ENCODE measurements around the gene HTR2B. TPM values are rescaled to one million over a fixed set of nuclear protein-coding genes. Genes with fewer than 3 reads are reported as not detected.

HTR2B gene
- total RNA-seq, 1 experiment from 2014 or later, result not detected

DNA sequence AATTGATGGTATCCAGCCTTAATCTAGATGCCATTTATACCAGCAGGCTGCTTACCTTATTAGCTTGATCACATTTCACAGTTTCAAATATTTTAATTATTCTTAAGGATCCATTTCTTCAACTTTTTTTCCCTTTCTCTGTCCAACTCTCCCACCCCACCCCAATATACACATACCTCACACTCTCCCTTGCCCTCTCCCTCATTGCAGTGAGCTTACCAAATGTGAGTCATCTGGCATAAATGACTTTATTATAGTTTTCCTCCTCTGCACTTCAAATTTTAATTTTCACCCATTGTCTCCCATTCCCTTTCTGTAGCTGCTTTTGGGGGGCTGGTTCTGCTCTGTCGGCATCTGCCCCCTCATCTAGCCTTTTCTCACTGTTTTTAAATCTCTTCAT is 12.9 kb downstream of the HTR2B start:
- POLR2A ChIA-PET, result no interaction called here

DNA sequence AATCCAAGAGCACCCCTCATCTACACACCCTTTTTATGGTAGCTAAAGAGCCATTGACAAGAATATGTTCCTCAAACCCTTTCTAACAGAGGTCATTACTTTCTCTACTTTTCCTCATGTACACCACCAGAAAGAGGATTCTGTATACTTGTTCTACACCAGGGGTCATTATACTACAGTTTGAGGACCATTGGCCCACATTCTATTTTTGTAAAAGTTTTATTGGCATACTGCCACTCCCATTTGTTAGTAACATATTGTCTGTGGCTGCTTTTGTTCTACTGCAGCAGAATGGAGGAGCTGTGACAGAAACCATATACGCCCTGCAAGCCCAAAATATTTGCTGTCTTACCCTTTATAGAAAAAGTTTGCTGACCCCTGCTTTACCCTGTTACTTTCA is 14.3 kb downstream of the HTR2B start:
- CTCF ChIA-PET, result interaction anchor here (0.6 kb wide), 1 partner anchor 15 kb away, joined by 3 read pairs; no protein-coding TSS in a partner anchor
- no peak for DNase-seq (ENCODE audit: low spot score)
- no peak overlapping the region for H3K27ac Mint-ChIP-seq
- no peaks in the 10 kb centered on the region for H3K27me3 Mint-ChIP-seq (ENCODE audit: low read depth)
- ATAC-seq, result no peak
- POLR2A ChIA-PET, result no interaction called here
- H3K4me3 Mint-ChIP-seq, result no peak overlapping the region
- peaks cover 15% of the 10 kb centered on the region for H3K4me1 Mint-ChIP-seq
- H3K9me3 Mint-ChIP-seq, result no peaks in the 10 kb centered on the region
- H3K36me3 Mint-ChIP-seq, result peaks cover 13% of the 10 kb centered on the region
- TF ChIP-seq KAT7 (CRISPR knock-in tag; IDR thresholded peaks at IDR 0.05; ENCODE audit: borderline replicate concordance), result no peak
- TF ChIP-seq CREB1 (CRISPR knock-in tag; IDR thresholded peaks at IDR 0.05), result no peak
- TF ChIP-seq, protein P1, sequence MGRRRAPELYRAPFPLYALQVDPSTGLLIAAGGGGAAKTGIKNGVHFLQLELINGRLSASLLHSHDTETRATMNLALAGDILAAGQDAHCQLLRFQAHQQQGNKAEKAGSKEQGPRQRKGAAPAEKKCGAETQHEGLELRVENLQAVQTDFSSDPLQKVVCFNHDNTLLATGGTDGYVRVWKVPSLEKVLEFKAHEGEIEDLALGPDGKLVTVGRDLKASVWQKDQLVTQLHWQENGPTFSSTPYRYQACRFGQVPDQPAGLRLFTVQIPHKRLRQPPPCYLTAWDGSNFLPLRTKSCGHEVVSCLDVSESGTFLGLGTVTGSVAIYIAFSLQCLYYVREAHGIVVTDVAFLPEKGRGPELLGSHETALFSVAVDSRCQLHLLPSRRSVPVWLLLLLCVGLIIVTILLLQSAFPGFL (CRISPR knock-in tag; IDR thresholded peaks at IDR 0.05; ENCODE audit: borderline replicate concordance), result no peak
- TF ChIP-seq ZNF317 (CRISPR knock-in tag; IDR thresholded peaks at IDR 0.05; ENCODE audit: borderline replicate concordance, low read depth), result no peak
- TF ChIP-seq, protein P2, sequence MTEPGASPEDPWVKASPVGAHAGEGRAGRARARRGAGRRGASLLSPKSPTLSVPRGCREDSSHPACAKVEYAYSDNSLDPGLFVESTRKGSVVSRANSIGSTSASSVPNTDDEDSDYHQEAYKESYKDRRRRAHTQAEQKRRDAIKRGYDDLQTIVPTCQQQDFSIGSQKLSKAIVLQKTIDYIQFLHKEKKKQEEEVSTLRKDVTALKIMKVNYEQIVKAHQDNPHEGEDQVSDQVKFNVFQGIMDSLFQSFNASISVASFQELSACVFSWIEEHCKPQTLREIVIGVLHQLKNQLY (CRISPR knock-in tag; IDR thresholded peaks at IDR 0.05), result no peak
- TF ChIP-seq SOX15 (CRISPR knock-in tag; IDR thresholded peaks at IDR 0.05), result no peak
- TF ChIP-seq FOXK1 (CRISPR knock-in tag; IDR thresholded peaks at IDR 0.05), result no peak
- no peak for TF ChIP-seq EMX1 (CRISPR knock-in tag; IDR thresholded peaks at IDR 0.05)
- no peak for TF ChIP-seq ZNF121 (CRISPR knock-in tag; IDR thresholded peaks at IDR 0.05)
- TF ChIP-seq, protein P3, sequence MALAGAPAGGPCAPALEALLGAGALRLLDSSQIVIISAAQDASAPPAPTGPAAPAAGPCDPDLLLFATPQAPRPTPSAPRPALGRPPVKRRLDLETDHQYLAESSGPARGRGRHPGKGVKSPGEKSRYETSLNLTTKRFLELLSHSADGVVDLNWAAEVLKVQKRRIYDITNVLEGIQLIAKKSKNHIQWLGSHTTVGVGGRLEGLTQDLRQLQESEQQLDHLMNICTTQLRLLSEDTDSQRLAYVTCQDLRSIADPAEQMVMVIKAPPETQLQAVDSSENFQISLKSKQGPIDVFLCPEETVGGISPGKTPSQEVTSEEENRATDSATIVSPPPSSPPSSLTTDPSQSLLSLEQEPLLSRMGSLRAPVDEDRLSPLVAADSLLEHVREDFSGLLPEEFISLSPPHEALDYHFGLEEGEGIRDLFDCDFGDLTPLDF (CRISPR knock-in tag; IDR thresholded peaks at IDR 0.05), result no peak
- TF ChIP-seq, protein P4, sequence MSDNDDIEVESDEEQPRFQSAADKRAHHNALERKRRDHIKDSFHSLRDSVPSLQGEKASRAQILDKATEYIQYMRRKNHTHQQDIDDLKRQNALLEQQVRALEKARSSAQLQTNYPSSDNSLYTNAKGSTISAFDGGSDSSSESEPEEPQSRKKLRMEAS (CRISPR knock-in tag; IDR thresholded peaks at IDR 0.05), result no peak
- TF ChIP-seq, protein P5, sequence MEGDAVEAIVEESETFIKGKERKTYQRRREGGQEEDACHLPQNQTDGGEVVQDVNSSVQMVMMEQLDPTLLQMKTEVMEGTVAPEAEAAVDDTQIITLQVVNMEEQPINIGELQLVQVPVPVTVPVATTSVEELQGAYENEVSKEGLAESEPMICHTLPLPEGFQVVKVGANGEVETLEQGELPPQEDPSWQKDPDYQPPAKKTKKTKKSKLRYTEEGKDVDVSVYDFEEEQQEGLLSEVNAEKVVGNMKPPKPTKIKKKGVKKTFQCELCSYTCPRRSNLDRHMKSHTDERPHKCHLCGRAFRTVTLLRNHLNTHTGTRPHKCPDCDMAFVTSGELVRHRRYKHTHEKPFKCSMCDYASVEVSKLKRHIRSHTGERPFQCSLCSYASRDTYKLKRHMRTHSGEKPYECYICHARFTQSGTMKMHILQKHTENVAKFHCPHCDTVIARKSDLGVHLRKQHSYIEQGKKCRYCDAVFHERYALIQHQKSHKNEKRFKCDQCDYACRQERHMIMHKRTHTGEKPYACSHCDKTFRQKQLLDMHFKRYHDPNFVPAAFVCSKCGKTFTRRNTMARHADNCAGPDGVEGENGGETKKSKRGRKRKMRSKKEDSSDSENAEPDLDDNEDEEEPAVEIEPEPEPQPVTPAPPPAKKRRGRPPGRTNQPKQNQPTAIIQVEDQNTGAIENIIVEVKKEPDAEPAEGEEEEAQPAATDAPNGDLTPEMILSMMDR (IDR thresholded peaks at IDR 0.05), result no peak
- TF ChIP-seq, protein P6, sequence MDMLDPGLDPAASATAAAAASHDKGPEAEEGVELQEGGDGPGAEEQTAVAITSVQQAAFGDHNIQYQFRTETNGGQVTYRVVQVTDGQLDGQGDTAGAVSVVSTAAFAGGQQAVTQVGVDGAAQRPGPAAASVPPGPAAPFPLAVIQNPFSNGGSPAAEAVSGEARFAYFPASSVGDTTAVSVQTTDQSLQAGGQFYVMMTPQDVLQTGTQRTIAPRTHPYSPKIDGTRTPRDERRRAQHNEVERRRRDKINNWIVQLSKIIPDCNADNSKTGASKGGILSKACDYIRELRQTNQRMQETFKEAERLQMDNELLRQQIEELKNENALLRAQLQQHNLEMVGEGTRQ (CRISPR knock-in tag; IDR thresholded peaks at IDR 0.05), result no peak
- TF ChIP-seq GRHL2 (CRISPR knock-in tag; IDR thresholded peaks at IDR 0.05; ENCODE audit: insufficient replicate concordance, severe bottlenecking), result no peak
- TF ChIP-seq, protein P7, sequence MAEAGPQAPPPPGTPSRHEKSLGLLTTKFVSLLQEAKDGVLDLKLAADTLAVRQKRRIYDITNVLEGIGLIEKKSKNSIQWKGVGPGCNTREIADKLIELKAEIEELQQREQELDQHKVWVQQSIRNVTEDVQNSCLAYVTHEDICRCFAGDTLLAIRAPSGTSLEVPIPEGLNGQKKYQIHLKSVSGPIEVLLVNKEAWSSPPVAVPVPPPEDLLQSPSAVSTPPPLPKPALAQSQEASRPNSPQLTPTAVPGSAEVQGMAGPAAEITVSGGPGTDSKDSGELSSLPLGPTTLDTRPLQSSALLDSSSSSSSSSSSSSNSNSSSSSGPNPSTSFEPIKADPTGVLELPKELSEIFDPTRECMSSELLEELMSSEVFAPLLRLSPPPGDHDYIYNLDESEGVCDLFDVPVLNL (CRISPR knock-in tag; IDR thresholded peaks at IDR 0.05; ENCODE audit: borderline replicate concordance, low read depth), result no peak
- TF ChIP-seq ELF4 (CRISPR knock-in tag; IDR thresholded peaks at IDR 0.05; ENCODE audit: low read depth), result no peak

More for the DNA sequence above, 12.9 kb downstream of the HTR2B start:
- ATAC-seq (no peak), DNase-seq (ENCODE audit: low spot score) (no peak)
- TF ChIP-seq NFE2L1 (CRISPR knock-in tag; IDR thresholded peaks at IDR 0.05), result no peak
- TF ChIP-seq ZNF121 (CRISPR knock-in tag; IDR thresholded peaks at IDR 0.05), result no peak
- TF ChIP-seq, protein P5 (IDR thresholded peaks at IDR 0.05), result no peak
- TF ChIP-seq, protein P8, sequence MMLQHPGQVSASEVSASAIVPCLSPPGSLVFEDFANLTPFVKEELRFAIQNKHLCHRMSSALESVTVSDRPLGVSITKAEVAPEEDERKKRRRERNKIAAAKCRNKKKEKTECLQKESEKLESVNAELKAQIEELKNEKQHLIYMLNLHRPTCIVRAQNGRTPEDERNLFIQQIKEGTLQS (CRISPR knock-in tag; conservative IDR thresholded peaks at IDR 0.05), result no peak
- TF ChIP-seq MXD4 (CRISPR knock-in tag; IDR thresholded peaks at IDR 0.05; ENCODE audit: borderline replicate concordance), result no peak
- no peak for TF ChIP-seq FOXP1 (CRISPR knock-in tag; IDR thresholded peaks at IDR 0.05; ENCODE audit: borderline replicate concordance)
- TF ChIP-seq, protein P9, sequence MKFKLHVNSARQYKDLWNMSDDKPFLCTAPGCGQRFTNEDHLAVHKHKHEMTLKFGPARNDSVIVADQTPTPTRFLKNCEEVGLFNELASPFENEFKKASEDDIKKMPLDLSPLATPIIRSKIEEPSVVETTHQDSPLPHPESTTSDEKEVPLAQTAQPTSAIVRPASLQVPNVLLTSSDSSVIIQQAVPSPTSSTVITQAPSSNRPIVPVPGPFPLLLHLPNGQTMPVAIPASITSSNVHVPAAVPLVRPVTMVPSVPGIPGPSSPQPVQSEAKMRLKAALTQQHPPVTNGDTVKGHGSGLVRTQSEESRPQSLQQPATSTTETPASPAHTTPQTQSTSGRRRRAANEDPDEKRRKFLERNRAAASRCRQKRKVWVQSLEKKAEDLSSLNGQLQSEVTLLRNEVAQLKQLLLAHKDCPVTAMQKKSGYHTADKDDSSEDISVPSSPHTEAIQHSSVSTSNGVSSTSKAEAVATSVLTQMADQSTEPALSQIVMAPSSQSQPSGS (CRISPR knock-in tag; IDR thresholded peaks at IDR 0.05; ENCODE audit: borderline replicate concordance, low read depth), result no peak
- no peak for TF ChIP-seq FOXJ3 (CRISPR knock-in tag; IDR thresholded peaks at IDR 0.05; ENCODE audit: borderline replicate concordance)
- Mint-ChIP-seq H3K4me3 (no peak overlapping the region), H3K27ac (no peak overlapping the region; the same call in 1 of the 2 replicates), H3K4me1 (peaks cover 23% of the 10 kb centered on the region), H3K36me3 (peaks cover 13% of the 10 kb centered on the region), H3K27me3 (ENCODE audit: low read depth) (no peaks in the 10 kb centered on the region), H3K9me3 (no peaks in the 10 kb centered on the region)
- CTCF ChIA-PET, result no interaction called here
